HG02759 (cell line): ENCODE measurements around the gene FNDC8.
"Not testable (repeated sequence)": the region's sequence is repeated elsewhere in the genome, so short reads cannot be mapped to it uniquely, and the experiment has no call there.

Experiments
- ATAC-seq: cut with Tn5 transposase; IDR thresholded peaks from one replicate; pipeline ENCODE4 v1.9.1; 2021; ENCODE audit warnings: mild to moderate bottlenecking, moderate library complexity; ENCODE audit not compliant: unreplicated experiment

The FNDC8 gene

GRCh38 chr17:35121315-35121714 lies at the start of gene FNDC8:
Gene FNDC8, plus strand, starts transcription at chr17:35121615. Its CDS starts 79 bp downstream, at chr17:35121694.
- ATAC-seq = no peak

GRCh38 chr17:35073183-35073790 lies 48.1 kb upstream of the FNDC8 start:
- no peak for ATAC-seq

- ATAC-seq = no peak
Observed at GRCh38 chr17:35073991-35074627, 47.3 kb upstream of the FNDC8 start.

GRCh38 chr17:35074711-35075707 lies 46.4 kb upstream of the FNDC8 start:
- ATAC-seq = no peak

- no peak for ATAC-seq
Observed at GRCh38 chr17:35076874-35077273, 44.5 kb upstream of the FNDC8 start.

GRCh38 chr17:35079547-35080423 lies 41.6 kb upstream of the FNDC8 start:
- ATAC-seq = no peak

GRCh38 chr17:35080536-35080935 lies 40.9 kb upstream of the FNDC8 start:
- ATAC-seq = peak; percentile 63

GRCh38 chr17:35081638-35082037 lies 39.8 kb upstream of the FNDC8 start:
- no peak for ATAC-seq

GRCh38 chr17:35082073-35082657 lies 39.2 kb upstream of the FNDC8 start:
- no peak for ATAC-seq

- ATAC-seq = no peak
Observed at GRCh38 chr17:35083071-35083470, 38.3 kb upstream of the FNDC8 start.

GRCh38 chr17:35084987-35085386 lies 36.4 kb upstream of the FNDC8 start:
- no peak for ATAC-seq

GRCh38 chr17:35086164-35086563 lies 35.3 kb upstream of the FNDC8 start:
- ATAC-seq = no peak

GRCh38 chr17:35086931-35087573 lies 34.4 kb upstream of the FNDC8 start:
- no peak for ATAC-seq

- ATAC-seq = no peak
Observed at GRCh38 chr17:35087731-35088355, 33.6 kb upstream of the FNDC8 start.

GRCh38 chr17:35088356-35088880 lies 33.0 kb upstream of the FNDC8 start:
- ATAC-seq = no peak

- peak; percentile 68 for ATAC-seq
Observed at GRCh38 chr17:35088881-35089585, 32.4 kb upstream of the FNDC8 start.

- peak; percentile 9 for ATAC-seq
Observed at GRCh38 chr17:35089586-35090296, 31.7 kb upstream of the FNDC8 start.

- not testable (repeated sequence) for ATAC-seq
Observed at GRCh38 chr17:35090707-35091106, 30.7 kb upstream of the FNDC8 start.
